NCI-H1930 (cell line): ENCODE data around the gene RALB.
"Not testable (repeated sequence)": the region's sequence is repeated elsewhere in the genome, so short reads cannot be mapped to it uniquely, and the experiment has no call there.

Experiments used
- DNase-seq, 2 experiments: peaks; one replicate each; lab custom pipeline; 2025; lab: John Stamatoyannopoulos, UW

The RALB gene

GRCh38 chr2:120243875-120244553, 8.6 kb upstream of the RALB start:
- DNase-seq = no peak

- no peak for DNase-seq
Measured at GRCh38 chr2:120244656-120245519, 7.8 kb upstream of the RALB start.

GRCh38 chr2:120245520-120246332, 6.9 kb upstream of the RALB start:
- DNase-seq = no peak

- no peak for DNase-seq
Measured at GRCh38 chr2:120246546-120247300, 5.9 kb upstream of the RALB start.

GRCh38 chr2:120247851-120248250, 4.8 kb upstream of the RALB start:
- DNase-seq = no peak

GRCh38 chr2:120250640-120251039, 2.0 kb upstream of the RALB start:
- no peak for DNase-seq

- no peak for DNase-seq
Measured at GRCh38 chr2:120251078-120251477, 1.6 kb upstream of the RALB start.

- no peak for DNase-seq
Measured at GRCh38 chr2:120251880-120252224, 800 bp upstream of the RALB start.

- peak; percentile 62 to 66 for DNase-seq
Measured at GRCh38 chr2:120253021-120253882, 600 bp downstream of the RALB start.

- no peak for DNase-seq
Measured at GRCh38 chr2:120254178-120254577, 1.5 kb downstream of the RALB start.

- DNase-seq = no peak
Measured at GRCh38 chr2:120255071-120255470, 2.4 kb downstream of the RALB start.

- DNase-seq = no peak
Measured at GRCh38 chr2:120255986-120256650, 3.5 kb downstream of the RALB start.

- DNase-seq = no peak
Measured at GRCh38 chr2:120256651-120257000, 4.0 kb downstream of the RALB start.

- no peak for DNase-seq
Measured at GRCh38 chr2:120257522-120257921, 4.9 kb downstream of the RALB start.

- DNase-seq = no peak
Measured at GRCh38 chr2:120258196-120258595, 5.5 kb downstream of the RALB start.

- DNase-seq = not testable (repeated sequence)
Measured at GRCh38 chr2:120259939-120260338, 7.3 kb downstream of the RALB start.

GRCh38 chr2:120260736-120261135, 8.1 kb downstream of the RALB start:
- no peak for DNase-seq

GRCh38 chr2:120261387-120262006, 8.8 kb downstream of the RALB start:
- no peak for DNase-seq

- DNase-seq = no peak
Measured at GRCh38 chr2:120262150-120262549, 9.5 kb downstream of the RALB start.
